Heart left ventricle (tissue), 11 donors: ENCODE measurements around the gene SNAP29. TPM values are rescaled to one million over a fixed set of nuclear protein-coding genes. Genes with fewer than 3 reads are reported as not detected.

Experiments
- polyA plus RNA-seq, 2 donors: library from polyadenylated mRNA; stranded (reverse); fragments of 200-250 nt; gene quantifications; one replicate each; pipeline ENCODE4 v1.2.3, GENCODE V29; 2013
- total RNA-seq, 9 donors: library from RNA; depleted of rRNA in 2 of 9; stranded (reverse); fragments of >200 nt in 2 of 9; fragmentation: NEBNext Ultra II Directional in 3 of 9; extraction: Animal tissue kit (Norgen Biotek cat#: 25700) in 3 of 9; gene quantifications; one replicate each; pipeline versions ENCODE4 v1.1.0 to v1.2.4, GENCODE V29; 2016 to 2023
- donor health status: ischemic (EF 13 %, LVEDD 7.1; RV severe dilation, severe dysfunction).
- donor health status: healthy with polysubstance abuse.
- donor health status: DM: no; HTN: yes; CAD: no.
- donor health status: DM: no; HTN: no; CAD: no.
- donor health status: ischemic (EF 25% LVEDD 5.7; RV mildly dilated, moderate dysfunction).
- donor health status: healthy.
- donor health status: DM: yes; HTN: yes; CAD: no.
- donor health status: PGD.
- donor health status: nonischemic (EF 23%, LVEDD 6.1; RV moderate dilation, normal function).

Gene SNAP29
- total and polyA plus RNA-seq, 11 donors = 10.5 to 38.7 (median 26.1) TPM

Other genes with a start within 250 kb of the SNAP29 start
- gene SERPIND1, start 84.9 kb upstream of the SNAP29 start, total RNA-seq = under 1 TPM in 4 of 9 donors, not detected in 5; 0.09 to 0.44 (median 0.18) TPM
- gene SERPIND1, start 84.9 kb upstream of the SNAP29 start, polyA plus RNA-seq = under 1 TPM; 0.04 to 0.15 TPM
- gene PI4KA, start 196 bp upstream of the SNAP29 start, total RNA-seq = 10 to 100 TPM; 34.6 to 66.4 (median 48.3) TPM
- 10 to 100 TPM; 20.6 to 46.9 TPM for gene PI4KA, start 196 bp upstream of the SNAP29 start, polyA plus RNA-seq
- gene CRKL, start 58.4 kb downstream of the SNAP29 start, total RNA-seq = 10 to 100 TPM; 45.6 to 64.2 (median 53.2) TPM
- gene CRKL, start 58.4 kb downstream of the SNAP29 start, polyA plus RNA-seq = 10 to 100 TPM; 22.4 to 39.7 TPM
- 1 to 10 TPM in 2 of 9 donors, under 1 TPM in 5, not detected in 2; 0.25 to 3.0 (median 0.49) TPM for gene AIFM3, start 108.2 kb downstream of the SNAP29 start, total RNA-seq
- under 1 TPM; 0.28 to 0.69 TPM for gene AIFM3, start 108.2 kb downstream of the SNAP29 start, polyA plus RNA-seq
- 10 to 100 TPM; 18.4 to 41.9 (median 26.6) TPM for gene LZTR1, start 123.3 kb downstream of the SNAP29 start, total RNA-seq
- gene LZTR1, start 123.3 kb downstream of the SNAP29 start, polyA plus RNA-seq = 10 to 100 TPM; 18.4 to 29.3 TPM
- gene THAP7, start 143.1 kb downstream of the SNAP29 start, total RNA-seq = 10 to 100 TPM; 15.3 to 39.0 (median 17.5) TPM
- gene THAP7, start 143.1 kb downstream of the SNAP29 start, polyA plus RNA-seq = 10 to 100 TPM; 29.8 to 35.0 TPM
- gene P2RX6, start 156.2 kb downstream of the SNAP29 start, total RNA-seq = 1 to 10 TPM in 7 of 9 donors, under 1 TPM in 2; 0.21 to 4.8 (median 1.7) TPM
- gene P2RX6, start 156.2 kb downstream of the SNAP29 start, polyA plus RNA-seq = under 1 TPM; 0.06 to 0.72 TPM
- 1 to 10 TPM in 1 of 9 donors, under 1 TPM in 2, not detected in 6; 0.24 to 2.8 (median 0.31) TPM for gene SLC7A4, start 173.6 kb downstream of the SNAP29 start, total RNA-seq
- not detected for gene SLC7A4, start 173.6 kb downstream of the SNAP29 start, polyA plus RNA-seq
- gene LRRC74B, start 186.9 kb downstream of the SNAP29 start, total RNA-seq = not detected
- gene LRRC74B, start 186.9 kb downstream of the SNAP29 start, polyA plus RNA-seq = not detected